Measurements from ENCODE around the gene C2orf81. TPM values are rescaled to one million over a fixed set of nuclear protein-coding genes. Genes with fewer than 3 reads are reported as not detected.
A peak's percentile ranks its signal among the peaks of the same experiment; 100 is the strongest.

The C2orf81 gene
- total RNA-seq, 1 donor from 2014 or later, result 1.8 TPM

DNA sequence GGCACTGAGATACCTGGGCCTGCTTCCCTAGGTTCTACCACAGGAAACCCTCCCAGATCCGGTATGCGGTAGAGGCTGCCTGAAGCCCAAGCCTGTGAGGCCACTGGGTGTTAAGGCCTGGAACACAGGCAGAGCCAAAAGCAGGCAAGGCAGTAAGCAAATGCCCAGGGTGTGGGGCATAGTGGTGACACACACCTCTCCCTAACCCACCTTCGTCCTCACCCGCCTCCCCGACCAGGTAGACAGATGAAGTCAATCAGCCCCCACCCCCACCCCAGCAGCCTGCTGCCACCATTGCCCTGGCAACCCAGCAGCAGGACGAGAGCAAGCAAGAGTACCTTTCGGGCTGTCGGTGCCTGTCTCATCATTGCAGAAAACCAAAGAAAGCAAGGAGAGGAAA is 47.4 kb downstream of the C2orf81 start:
- peaks cover 31% of the 10 kb centered on the region for H4K20me1 ChIP-seq (ENCODE audit: low read depth)
- H2AFZ ChIP-seq (replicated peaks), result no peak overlapping the region
- no peaks in the 10 kb centered on the region for H3K9me3 ChIP-seq (ENCODE audit: low read depth)
- no peaks in the 10 kb centered on the region for H3K27me3 Mint-ChIP-seq (ENCODE audit: insufficient read depth, low read depth)
- H3K79me2 ChIP-seq (ENCODE audit: low read depth), result peaks cover 52% of the 10 kb centered on the region
- H3K4me1 ChIP-seq, result peaks cover 32% of the 10 kb centered on the region
- H3K4me1 Mint-ChIP-seq, result peaks cover 29% of the 10 kb centered on the region
- H3K4me2 ChIP-seq, result peak overlapping the region; percentile 85
- peaks cover 29% of the 10 kb centered on the region for H3K36me3 Mint-ChIP-seq
- peak overlapping the region; percentile 63 for H3K27ac ChIP-seq
- H3F3A ChIP-seq (ENCODE audit: low read depth), result peaks cover 20% of the 10 kb centered on the region
- peak overlapping the region; percentile 90 for H3K4me3 Mint-ChIP-seq
- H3K9me3 Mint-ChIP-seq, result no peaks in the 10 kb centered on the region
- H3K9ac ChIP-seq, result no peak overlapping the region
- H3K27me3 ChIP-seq, result no peaks in the 10 kb centered on the region
- no peak for DNase-seq (ENCODE audit: low spot score)
- no peaks in the 10 kb centered on the region for H3K36me3 ChIP-seq
- peak overlapping the region; percentile 91 for H3K27ac Mint-ChIP-seq
- H3K4me3 ChIP-seq, result peak overlapping the region; percentile 48
- TF ChIP-seq EZH2 (IDR thresholded peaks at IDR 0.05) (no peak), EZH2phosphoT487 (IDR thresholded peaks at IDR 0.05) (no peak)
- TF ChIP-seq, protein P1, sequence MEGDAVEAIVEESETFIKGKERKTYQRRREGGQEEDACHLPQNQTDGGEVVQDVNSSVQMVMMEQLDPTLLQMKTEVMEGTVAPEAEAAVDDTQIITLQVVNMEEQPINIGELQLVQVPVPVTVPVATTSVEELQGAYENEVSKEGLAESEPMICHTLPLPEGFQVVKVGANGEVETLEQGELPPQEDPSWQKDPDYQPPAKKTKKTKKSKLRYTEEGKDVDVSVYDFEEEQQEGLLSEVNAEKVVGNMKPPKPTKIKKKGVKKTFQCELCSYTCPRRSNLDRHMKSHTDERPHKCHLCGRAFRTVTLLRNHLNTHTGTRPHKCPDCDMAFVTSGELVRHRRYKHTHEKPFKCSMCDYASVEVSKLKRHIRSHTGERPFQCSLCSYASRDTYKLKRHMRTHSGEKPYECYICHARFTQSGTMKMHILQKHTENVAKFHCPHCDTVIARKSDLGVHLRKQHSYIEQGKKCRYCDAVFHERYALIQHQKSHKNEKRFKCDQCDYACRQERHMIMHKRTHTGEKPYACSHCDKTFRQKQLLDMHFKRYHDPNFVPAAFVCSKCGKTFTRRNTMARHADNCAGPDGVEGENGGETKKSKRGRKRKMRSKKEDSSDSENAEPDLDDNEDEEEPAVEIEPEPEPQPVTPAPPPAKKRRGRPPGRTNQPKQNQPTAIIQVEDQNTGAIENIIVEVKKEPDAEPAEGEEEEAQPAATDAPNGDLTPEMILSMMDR (IDR thresholded peaks at IDR 0.05), result no peak

DNA sequence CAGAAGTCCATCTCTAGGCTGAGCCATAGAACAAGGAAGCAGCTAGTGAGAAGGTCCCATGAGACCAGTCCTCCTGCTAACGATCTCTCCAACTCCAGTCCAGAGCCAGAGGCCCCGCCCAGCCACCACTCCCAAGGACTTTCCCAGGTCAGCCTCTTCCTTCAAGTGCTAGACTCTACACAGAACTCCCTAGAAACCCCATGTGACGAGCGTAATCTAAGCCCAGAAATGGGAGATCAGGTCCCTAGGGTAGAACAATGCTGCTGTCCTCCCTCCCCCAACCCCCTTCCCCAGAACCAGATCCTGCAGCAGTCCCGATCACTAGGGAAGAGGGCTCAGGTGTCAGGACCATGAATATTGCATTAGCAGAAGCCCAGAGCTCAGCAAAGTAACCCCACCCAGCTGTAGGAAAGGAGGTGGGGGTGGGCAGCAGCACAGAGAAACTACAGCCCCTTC is 48.2 kb downstream of the C2orf81 start:
- peak; percentile 14 for DNase-seq (ENCODE audit: low spot score)
- peak overlapping the region; percentile 90 for H3K4me3 Mint-ChIP-seq
- H3K36me3 Mint-ChIP-seq, result peaks cover 35% of the 10 kb centered on the region
- Histone ChIP-seq H2AFZ (replicated peaks) (no peak overlapping the region), H3K4me2 (peak overlapping the region; percentile 85), H3K9me3 (ENCODE audit: low read depth) (no peaks in the 10 kb centered on the region), H3K27me3 (no peaks in the 10 kb centered on the region), H3K4me1 (peaks cover 25% of the 10 kb centered on the region), H3K27ac (no peak overlapping the region), H3K9ac (no peak overlapping the region), H3K4me3 (no peak overlapping the region), H4K20me1 (ENCODE audit: low read depth) (peaks cover 25% of the 10 kb centered on the region), H3K36me3 (no peaks in the 10 kb centered on the region), H3F3A (ENCODE audit: low read depth) (peaks cover 15% of the 10 kb centered on the region), H3K79me2 (ENCODE audit: low read depth) (peaks cover 45% of the 10 kb centered on the region)
- peaks cover 2% of the 10 kb centered on the region for H3K27me3 Mint-ChIP-seq (ENCODE audit: insufficient read depth, low read depth)
- H3K27ac Mint-ChIP-seq, result peak overlapping the region; percentile 79
- no peaks in the 10 kb centered on the region for H3K9me3 Mint-ChIP-seq
- TF ChIP-seq EZH2 (IDR thresholded peaks at IDR 0.05) (no peak), EZH2phosphoT487 (IDR thresholded peaks at IDR 0.05) (no peak)
- TF ChIP-seq, protein P1 (IDR thresholded peaks at IDR 0.05), result no peak
- H3K4me1 Mint-ChIP-seq, result peaks cover 27% of the 10 kb centered on the region

DNA sequence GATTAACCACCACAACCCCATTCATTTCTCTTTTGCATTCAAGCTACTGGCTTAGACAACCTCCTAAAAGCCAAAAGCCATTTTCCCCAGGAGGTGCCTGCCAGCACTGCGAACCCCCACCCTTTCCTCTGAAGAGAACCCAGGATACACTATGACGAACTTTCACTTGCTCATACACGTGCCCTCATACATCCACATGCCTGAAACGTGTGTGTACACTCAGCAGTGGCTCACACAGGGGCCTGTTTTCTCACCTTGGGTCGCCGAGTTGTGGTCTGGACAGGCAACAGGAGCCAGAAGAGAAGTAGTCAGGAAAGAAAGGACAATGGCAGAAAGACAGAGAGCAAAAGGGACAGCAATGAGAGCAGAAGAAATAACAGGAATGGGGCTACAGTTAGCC is 48.7 kb downstream of the C2orf81 start:
- Histone ChIP-seq H2AFZ (replicated peaks) (no peak overlapping the region), H3K4me1 (peaks cover 23% of the 10 kb centered on the region), H3K4me3 (no peak overlapping the region), H3K9me3 (ENCODE audit: low read depth) (no peaks in the 10 kb centered on the region), H3K9ac (no peak overlapping the region), H3K4me2 (no peak overlapping the region), H3K36me3 (no peaks in the 10 kb centered on the region), H4K20me1 (ENCODE audit: low read depth) (peaks cover 25% of the 10 kb centered on the region), H3F3A (ENCODE audit: low read depth) (peaks cover 15% of the 10 kb centered on the region), H3K27me3 (no peaks in the 10 kb centered on the region), H3K79me2 (ENCODE audit: low read depth) (peaks cover 39% of the 10 kb centered on the region), H3K27ac (no peak overlapping the region)
- peaks cover 27% of the 10 kb centered on the region for H3K4me1 Mint-ChIP-seq
- H3K27ac Mint-ChIP-seq, result peak overlapping the region; percentile 4
- no peak for DNase-seq (ENCODE audit: low spot score)
- TF ChIP-seq, protein P1 (IDR thresholded peaks at IDR 0.05), result no peak
- TF ChIP-seq EZH2phosphoT487 (IDR thresholded peaks at IDR 0.05), result no peak
- no peak for TF ChIP-seq EZH2 (IDR thresholded peaks at IDR 0.05)
- peaks cover 2% of the 10 kb centered on the region for H3K27me3 Mint-ChIP-seq (ENCODE audit: insufficient read depth, low read depth)
- peak overlapping the region; percentile 69 for H3K4me3 Mint-ChIP-seq
- H3K9me3 Mint-ChIP-seq, result no peaks in the 10 kb centered on the region
- H3K36me3 Mint-ChIP-seq, result peaks cover 34% of the 10 kb centered on the region
